B cell (primary cell): Measurements from ENCODE around the gene EPB41. TPM values are rescaled to one million over a fixed set of nuclear protein-coding genes. Genes with fewer than 3 reads are reported as not detected.

Source experiments
- ATAC-seq: fragments of 200-7000 bp; cut with Tn5 transposase; one replicate; pipeline ENCODE4 v1.10.0; 2021; ENCODE audit warnings: low read depth, mild to moderate bottlenecking, moderate number of reproducible peaks, moderate library complexity
- CTCF ChIA-PET: fragments of 350-600 bp; sonication (Branson Sonifier 250); formaldehyde crosslinking; loops from one replicate; lab custom pipeline; 2021; ENCODE audit warnings: antibody characterized with exemption, inconsistent platforms; lab: Charles Lee
- POLR2A ChIA-PET: fragments of 350-600 bp; sonication (Branson Sonifier 250); formaldehyde crosslinking; loops from one replicate; lab custom pipeline; 2021; ENCODE audit warnings: antibody characterized with exemption; lab: Charles Lee
- DNase-seq: peaks from one replicate; pipeline ENCODE4 v3.0.0; 2013
- H2AFZ ChIP-seq: 2 replicates; pipeline ENCODE4 v1.6.1; 2012; ENCODE audit warnings: mild to moderate bottlenecking, low read depth, low read length; ENCODE audit not compliant: insufficient read depth, poor library complexity, severe bottlenecking
- H3K27ac ChIP-seq, 2 donors: 1 replicate in 1 of 2; 2 replicates in 1 of 2; pipeline ENCODE4 v1.5.1; 2012 to 2013; ENCODE audit warnings: low read length in 2 of 2, mild to moderate bottlenecking in 2 of 2, moderate library complexity in 1 of 2
- H3K27me3 ChIP-seq, 4 experiments: fragments of 200-600 bp in 1 of 4; sonication (generic) in 1 of 4; replicated peaks in 1 of 4; 1 replicate in 2 of 4; 2 replicates in 2 of 4; pipeline versions ENCODE4 v1.6.1 to v1.7.0; 2013 to 2016; ENCODE audit warnings: low read length in 3 of 4, mild to moderate bottlenecking in 2 of 4, mixed read lengths in 1 of 4, moderate library complexity in 1 of 4; ENCODE audit not compliant: insufficient read depth in 4 of 4, control insufficient read depth in 3 of 4; ENCODE audit errors: control extremely low read depth in 1 of 4
- H3K36me3 ChIP-seq, 2 experiments: replicated peaks in 1 of 2; 1 replicate in 1 of 2; 2 replicates in 1 of 2; pipeline versions ENCODE4 v1.6.1 to v1.7.1; 2013; ENCODE audit warnings: low read length in 1 of 2; ENCODE audit not compliant: insufficient read depth in 2 of 2, control insufficient read depth in 1 of 2; ENCODE audit errors: control extremely low read depth in 1 of 2, extremely low read depth in 1 of 2
- H3K4me1 ChIP-seq, 2 donors: fragments of 200-600 bp in 1 of 2; sonication (generic) in 1 of 2; 1 replicate in 1 of 2; 2 replicates in 1 of 2; pipeline versions ENCODE4 v1.5.1 to v1.6.1; 2013 to 2017; ENCODE audit warnings: low read length in 2 of 2; ENCODE audit not compliant: control insufficient read depth in 2 of 2, insufficient read depth in 2 of 2
- H3K4me2 ChIP-seq: replicated peaks from 2 replicates; pipeline ENCODE3; 2012; ENCODE audit warnings: mild to moderate bottlenecking, low read depth, low read length; ENCODE audit not compliant: poor library complexity, severe bottlenecking
- H3K4me3 ChIP-seq, 5 experiments: fragments of 200-600 bp in 1 of 5; sonication (generic) in 1 of 5; 1 replicate in 3 of 5; 2 replicates in 2 of 5; pipeline versions ENCODE4 v1.5.1 to v1.7.0; 2011 to 2016; ENCODE audit warnings: low read length in 4 of 5, mild to moderate bottlenecking in 4 of 5, low read depth in 2 of 5, control low read depth in 1 of 5, moderate library complexity in 1 of 5; ENCODE audit not compliant: insufficient read depth in 1 of 5; ENCODE audit errors: control extremely low read depth in 1 of 5, extremely low read depth in 1 of 5
- H3K79me2 ChIP-seq: fragments of 200-600 bp; sonication (generic); one replicate; pipeline ENCODE4 v1.6.0; 2016; ENCODE audit warnings: low read length; ENCODE audit not compliant: control insufficient read depth, insufficient read depth
- H3K9ac ChIP-seq: fragments of 200-600 bp; sonication (generic); 2 replicates; pipeline ENCODE4 v1.6.1; 2017; ENCODE audit warnings: mild to moderate bottlenecking, low read length, moderate library complexity
- H3K9me3 ChIP-seq, 3 donors: one replicate each; pipeline versions ENCODE4 v1.6.1 to v1.7.1; 2013; ENCODE audit warnings: low read length in 2 of 3; ENCODE audit not compliant: control insufficient read depth in 2 of 3, insufficient read depth in 1 of 3; ENCODE audit errors: control extremely low read depth in 1 of 3
- H4K20me1 ChIP-seq: 2 replicates; pipeline ENCODE4 v1.6.0; 2012; ENCODE audit warnings: mild to moderate bottlenecking, low read length; ENCODE audit not compliant: insufficient read depth, control insufficient read depth, poor library complexity, severe bottlenecking
- H3K27ac Mint-ChIP-seq: one replicate; pipeline ENCODE4 v1.8.0; 2021; ENCODE audit warnings: mixed read lengths
- H3K27me3 Mint-ChIP-seq: one replicate; pipeline ENCODE4 v1.8.0; 2021; ENCODE audit warnings: mixed read lengths
- H3K4me1 Mint-ChIP-seq: one replicate; pipeline ENCODE4 v1.8.0; 2021; ENCODE audit warnings: mixed read lengths
- H3K4me3 Mint-ChIP-seq: one replicate; pipeline ENCODE4 v1.8.0; 2021; ENCODE audit warnings: mixed read lengths
- H3K9me3 Mint-ChIP-seq: one replicate; pipeline ENCODE4 v1.8.0; 2022; ENCODE audit warnings: mixed read lengths; ENCODE audit not compliant: insufficient read depth
- EZH2 ChIP-seq: IDR thresholded peaks from 2 replicates; pipeline ENCODE4 v1.6.1; 2012; ENCODE audit warnings: borderline replicate concordance, low read depth, mild to moderate bottlenecking, moderate library complexity, low read length; ENCODE audit not compliant: insufficient read depth, poor library complexity, severe bottlenecking
- WGBS: methylation state at CpG from one replicate; pipeline ENCODE4 v1.1.5; 2013; ENCODE audit warnings: missing lambda C conversion rate; ENCODE audit not compliant: insufficient coverage; 5-methylcytosine and 5-hydroxymethylcytosine counted together
- intact Hi-C: fragments of 100-400 bp; cut with micrococcal nuclease; formaldehyde crosslinking; loops from one replicate; pipeline ENCODE4 v1.10.0; 2022
- polyA plus RNA-seq: library from polyadenylated mRNA; depleted of rRNA; stranded (reverse); fragments of >200 nt; gene quantifications from 2 replicates; pipeline ENCODE4 v1.2.3, GENCODE V29; 2012
- total RNA-seq, 2 donors: library from RNA; stranded (reverse); fragments of 120-200 nt in 1 of 2; gene quantifications; 1 replicate in 1 of 2; 2 replicates in 1 of 2; pipeline versions ENCODE4 v1.2.3 to v1.2.4, GENCODE V29; 2013 to 2022
- TF ChIP-seq, protein P1 (sequence below): fragments of 200-600 bp; IDR thresholded peaks from one replicate; pipeline ENCODE4 v1.8.0; 2022; ENCODE audit warnings: antibody characterized with exemption, mild to moderate bottlenecking

Gene EPB41
- total and polyA plus RNA-seq, 2 donors (not counting 1 experiment from before 2014, with no cell fraction given) = 45.8 to 186 TPM

DNA sequence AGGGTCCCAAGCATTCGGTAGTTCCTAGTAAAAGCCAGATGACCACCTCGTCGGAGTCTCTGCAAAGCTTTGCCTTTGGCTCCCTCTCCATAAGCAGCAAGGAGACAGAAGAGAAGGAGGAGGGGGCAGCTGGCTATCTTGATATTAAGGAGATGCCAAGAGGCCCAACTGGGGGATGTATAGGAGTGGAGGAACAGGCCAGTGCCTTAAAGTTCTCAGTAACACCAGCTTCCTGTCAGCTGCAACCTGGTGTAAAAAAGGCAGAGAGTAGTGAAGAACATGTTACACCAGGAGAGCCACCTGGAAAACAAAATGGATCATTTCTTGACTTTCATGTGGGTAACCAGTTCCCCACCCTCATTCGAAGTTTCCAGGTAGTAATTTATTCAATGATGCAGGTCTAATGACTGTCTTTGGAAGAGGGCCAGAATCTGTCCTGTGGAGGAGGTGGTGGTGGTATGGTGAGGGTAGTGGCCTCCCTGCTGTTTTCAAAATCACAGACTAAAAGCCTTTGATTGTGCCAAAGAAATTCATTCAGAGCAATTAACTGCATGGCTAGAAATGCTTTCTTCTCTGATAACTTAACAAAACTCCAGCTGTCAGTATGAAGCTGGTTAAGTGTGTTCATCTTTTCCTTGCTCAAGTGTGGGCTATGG, 182.0 kb downstream of the EPB41 start:
- no peak for ATAC-seq
- H3K4me1 Mint-ChIP-seq = no peaks in the 10 kb centered on the region
- no peak overlapping the region for H3K4me2 ChIP-seq
- H3K27ac ChIP-seq = no peak overlapping the region
- whole genome bisulfite sequencing = no CpG with 5 or more reads among the region's 4 CpGs
- H3K4me1 ChIP-seq = no peaks in the 10 kb centered on the region
- no peak overlapping the region for H3K4me3 Mint-ChIP-seq
- no peak for DNase-seq
- peaks cover 16% of the 10 kb centered on the region for H4K20me1 ChIP-seq
- H2AFZ ChIP-seq = no peak overlapping the region
- H3K27ac Mint-ChIP-seq = no peak overlapping the region
- H3K9me3 ChIP-seq = no peaks in the 10 kb centered on the region
- no peak overlapping the region for H3K4me3 ChIP-seq
- CTCF ChIA-PET = interaction anchor here (0.7 to 1.8 kb wide), 3 partner anchors 15 to 106 kb away, joined by 3 to 4 read pairs (median 3); no protein-coding TSS in a partner anchor
- H3K36me3 ChIP-seq = peaks cover 21 to 59% of the 10 kb centered on the region in 2 experiments
- intact Hi-C loops = no loop called here
- TF ChIP-seq, protein P1, sequence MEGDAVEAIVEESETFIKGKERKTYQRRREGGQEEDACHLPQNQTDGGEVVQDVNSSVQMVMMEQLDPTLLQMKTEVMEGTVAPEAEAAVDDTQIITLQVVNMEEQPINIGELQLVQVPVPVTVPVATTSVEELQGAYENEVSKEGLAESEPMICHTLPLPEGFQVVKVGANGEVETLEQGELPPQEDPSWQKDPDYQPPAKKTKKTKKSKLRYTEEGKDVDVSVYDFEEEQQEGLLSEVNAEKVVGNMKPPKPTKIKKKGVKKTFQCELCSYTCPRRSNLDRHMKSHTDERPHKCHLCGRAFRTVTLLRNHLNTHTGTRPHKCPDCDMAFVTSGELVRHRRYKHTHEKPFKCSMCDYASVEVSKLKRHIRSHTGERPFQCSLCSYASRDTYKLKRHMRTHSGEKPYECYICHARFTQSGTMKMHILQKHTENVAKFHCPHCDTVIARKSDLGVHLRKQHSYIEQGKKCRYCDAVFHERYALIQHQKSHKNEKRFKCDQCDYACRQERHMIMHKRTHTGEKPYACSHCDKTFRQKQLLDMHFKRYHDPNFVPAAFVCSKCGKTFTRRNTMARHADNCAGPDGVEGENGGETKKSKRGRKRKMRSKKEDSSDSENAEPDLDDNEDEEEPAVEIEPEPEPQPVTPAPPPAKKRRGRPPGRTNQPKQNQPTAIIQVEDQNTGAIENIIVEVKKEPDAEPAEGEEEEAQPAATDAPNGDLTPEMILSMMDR = no peak
- TF ChIP-seq EZH2 = no peak
- H3K9me3 Mint-ChIP-seq = no peaks in the 10 kb centered on the region
- POLR2A ChIA-PET = no interaction called here
- H3K27me3 ChIP-seq = no peaks in the 10 kb centered on the region
- H3K27me3 Mint-ChIP-seq = no peaks in the 10 kb centered on the region
- peaks cover 5% of the 10 kb centered on the region for H3K79me2 ChIP-seq
- H3K9ac ChIP-seq = no peak overlapping the region

DNA sequence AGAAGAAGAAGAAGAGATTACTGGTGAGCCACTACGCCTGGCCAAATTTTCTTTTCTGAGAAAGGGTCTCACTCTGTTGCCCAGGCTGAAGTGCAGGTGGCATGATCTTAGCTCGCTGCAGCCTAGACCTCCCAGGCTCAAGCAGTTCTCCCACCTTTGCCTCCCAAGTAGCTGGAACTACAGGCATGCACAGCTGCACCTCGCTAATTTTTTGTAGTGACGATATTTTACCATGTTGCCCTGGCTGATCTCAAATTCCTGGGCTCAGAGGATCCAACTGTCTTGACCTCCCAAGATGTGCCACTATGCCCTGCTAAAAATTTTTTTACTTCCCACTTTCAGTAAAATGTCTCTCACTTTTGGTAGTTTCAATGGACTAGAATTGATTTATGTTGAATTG, 184.9 kb downstream of the EPB41 start:
- Histone ChIP-seq H3K9me3 (no peaks in the 10 kb centered on the region), H3K36me3 (peaks cover 23 to 59% of the 10 kb centered on the region in 2 experiments), H2AFZ (no peak overlapping the region), H3K27me3 (no peaks in the 10 kb centered on the region), H3K27ac (no peak overlapping the region), H3K4me3 (no peak overlapping the region), H3K4me2 (no peak overlapping the region), H3K4me1 (no peaks in the 10 kb centered on the region), H3K9ac (no peak overlapping the region), H4K20me1 (peaks cover 11% of the 10 kb centered on the region), H3K79me2 (no peaks in the 10 kb centered on the region)
- DNase-seq (no peak), ATAC-seq (no peak)
- H3K4me3 Mint-ChIP-seq = no peak overlapping the region
- ChIA-PET POLR2A (interaction anchor here (0.7 kb wide), 1 partner anchor 548 kb away, joined by 4 read pairs; no protein-coding TSS in a partner anchor), CTCF (no interaction called here)
- H3K27ac Mint-ChIP-seq = no peak overlapping the region
- WGBS = 100% methylated on average over 4 of the region's 4 CpGs
- no peaks in the 10 kb centered on the region for H3K9me3 Mint-ChIP-seq
- no peaks in the 10 kb centered on the region for H3K4me1 Mint-ChIP-seq
- TF ChIP-seq EZH2 = no peak
- TF ChIP-seq, protein P1 = no peak
- intact Hi-C loops = no loop called here
- H3K27me3 Mint-ChIP-seq = no peaks in the 10 kb centered on the region
